Measurements from ENCODE around the gene TTC19.

The TTC19 gene

DNA sequence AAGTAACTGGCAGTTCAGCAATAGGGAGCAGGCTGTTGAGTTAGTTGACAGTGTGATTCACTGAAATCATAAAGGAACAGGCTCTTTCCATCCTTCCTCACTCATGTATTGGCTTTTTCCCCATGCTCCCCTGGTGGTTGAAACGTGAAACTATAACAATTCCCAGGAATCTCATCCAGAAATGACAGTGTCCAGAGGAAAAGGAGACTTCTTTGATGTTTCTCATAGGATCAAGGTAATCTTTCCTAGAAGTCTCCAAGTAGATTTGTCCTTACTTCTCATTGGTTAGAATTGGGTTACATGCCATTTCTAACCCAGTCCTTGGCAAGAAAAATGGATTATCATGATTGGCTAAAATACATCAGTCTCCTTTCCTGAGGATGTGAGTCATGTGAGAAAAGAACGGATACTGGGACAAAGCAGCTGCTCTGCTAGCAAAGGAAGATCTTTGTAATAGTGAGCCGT, 14.4 kb downstream of the TTC19 start:
- TF ChIP-seq CTCF (IDR thresholded peaks at IDR 0.05; ENCODE audit: low read depth, low read length) = peak; percentile 59
- no peak for DNase-seq (ENCODE audit: extremely low read depth, low read depth)

DNA sequence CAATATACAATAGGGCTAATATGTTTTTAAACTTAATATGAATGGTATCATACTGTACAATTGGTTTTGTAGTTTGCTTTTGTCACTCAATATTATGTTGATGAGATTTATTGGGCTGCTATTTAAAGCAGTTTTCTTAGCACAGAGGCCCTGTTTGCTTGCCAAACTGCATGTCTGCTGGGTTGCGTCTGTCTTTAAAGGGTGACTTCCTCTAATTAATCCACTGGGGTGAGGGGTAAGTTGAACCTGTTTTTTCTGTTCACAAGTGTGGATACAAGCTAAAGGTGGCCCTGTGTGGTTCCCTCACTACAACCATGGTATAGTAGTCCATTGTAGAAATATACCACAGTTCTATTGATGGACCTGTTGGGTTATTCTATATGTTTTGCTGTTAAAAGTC, 19.7 kb downstream of the TTC19 start:
- no peak for TF ChIP-seq CTCF (IDR thresholded peaks at IDR 0.05; ENCODE audit: low read depth, low read length)
- DNase-seq (ENCODE audit: extremely low read depth, low read depth) = no peak

DNA sequence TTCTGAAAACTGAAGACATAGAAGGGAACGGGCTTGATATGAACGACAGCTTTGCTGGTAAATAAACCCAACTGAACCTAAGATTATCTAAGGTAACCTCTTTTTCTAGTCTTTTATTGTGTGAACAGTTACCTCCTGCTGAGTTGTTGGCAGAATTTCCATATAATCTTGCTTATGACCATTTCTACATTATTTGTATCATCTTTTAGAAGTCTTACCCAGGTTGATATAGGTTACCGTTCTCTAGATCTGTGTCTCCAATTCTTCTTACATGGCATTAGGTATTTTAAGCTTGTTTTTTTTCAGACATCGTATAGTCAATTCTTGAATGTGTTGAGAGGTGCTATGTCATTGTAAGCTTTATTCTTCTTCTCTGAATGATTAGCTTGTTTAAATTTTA, 24.3 kb downstream of the TTC19 start:
- no peak for DNase-seq (ENCODE audit: extremely low read depth, low read depth)
- TF ChIP-seq CTCF (IDR thresholded peaks at IDR 0.05; ENCODE audit: low read depth, low read length) = no peak

DNA sequence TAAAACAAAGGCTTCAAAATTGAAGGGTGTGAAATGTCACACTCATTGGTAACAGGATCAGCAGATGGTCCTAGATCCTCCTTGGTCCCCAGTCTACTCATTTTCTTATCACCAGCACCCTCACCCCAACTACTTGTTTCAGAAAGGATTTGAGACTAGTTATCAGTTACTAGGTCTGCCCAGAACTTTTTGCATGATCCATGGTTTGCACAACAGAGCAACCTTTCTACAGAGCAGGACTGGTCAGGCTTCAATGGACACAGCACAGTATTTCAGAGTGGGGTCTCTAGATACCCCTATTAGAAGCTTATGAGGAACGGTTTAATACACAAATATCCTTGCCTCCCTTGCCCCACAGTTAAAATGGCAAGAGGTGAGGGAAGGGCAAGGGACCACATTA, 25.6 kb downstream of the TTC19 start:
- DNase-seq (ENCODE audit: extremely low read depth, low read depth) = no peak
- no peak for TF ChIP-seq CTCF (IDR thresholded peaks at IDR 0.05; ENCODE audit: low read depth, low read length)

GRCh38 chr17:16026895-16027294, 27.3 kb downstream of the TTC19 start:
- TF ChIP-seq CTCF (IDR thresholded peaks at IDR 0.05; ENCODE audit: low read depth, low read length) = no peak
- DNase-seq (ENCODE audit: extremely low read depth, low read depth) = no peak

GRCh38 chr17:16027708-16028584, 28.3 kb downstream of the TTC19 start:
- DNase-seq (ENCODE audit: extremely low read depth, low read depth) = peak; percentile 66
- no peak; the same call in 1 of the 2 replicates for TF ChIP-seq CTCF (IDR thresholded peaks at IDR 0.05; ENCODE audit: low read depth, low read length)

DNA sequence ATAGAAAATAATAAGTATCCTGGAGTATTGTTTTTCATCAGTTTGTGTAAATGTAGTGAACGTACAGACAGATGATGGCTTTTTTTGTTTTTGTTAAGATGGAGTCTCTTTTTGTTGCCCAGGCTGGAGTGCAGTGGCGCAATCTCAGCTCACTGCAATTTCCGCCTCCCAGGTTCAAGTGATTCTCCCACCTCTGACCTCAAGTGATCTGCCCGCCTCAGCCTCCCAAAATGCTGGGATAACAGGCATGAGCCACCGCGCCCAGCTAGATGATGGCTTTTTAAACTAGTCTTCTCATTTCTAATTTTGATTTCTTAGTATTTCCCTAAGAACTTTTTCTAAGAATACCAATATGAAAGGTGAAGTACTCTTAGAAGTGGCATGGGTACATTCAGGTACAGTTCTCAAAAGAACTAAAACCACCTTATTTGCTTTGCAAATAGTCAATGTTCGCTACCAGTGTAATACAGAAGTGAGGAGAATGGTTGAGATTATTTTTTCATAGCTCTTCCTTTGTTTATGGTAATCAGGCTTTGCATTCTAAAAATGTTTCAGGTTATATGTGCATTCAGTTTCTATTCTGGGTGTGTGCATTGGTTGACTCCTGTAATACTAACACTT, 34.2 kb downstream of the TTC19 start:
- no peak for DNase-seq (ENCODE audit: extremely low read depth, low read depth)
- no peak for TF ChIP-seq CTCF (IDR thresholded peaks at IDR 0.05; ENCODE audit: low read depth, low read length)

Data from AG09319 (cell line).